ENCODE measurements around the gene HTR4.
A peak's percentile ranks its signal among the peaks of the same experiment; 100 is the strongest.

HTR4 gene

GRCh38 chr5:148458036-148458888 lies 196.1 kb downstream of the HTR4 start:
- no peak for TF ChIP-seq CTCF (IDR thresholded peaks at IDR 0.05; ENCODE audit: borderline replicate concordance, insufficient read depth, low read depth, low read length)
- H3K4me3 ChIP-seq (ENCODE audit: low read depth, low read length): no peak overlapping the region

GRCh38 chr5:148457183-148457620 lies 197.1 kb downstream of the HTR4 start:
- TF ChIP-seq CTCF (IDR thresholded peaks at IDR 0.05; ENCODE audit: borderline replicate concordance, insufficient read depth, low read depth, low read length): peak; percentile 38; the same call in 1 of the 2 replicates
- H3K4me3 ChIP-seq (ENCODE audit: low read depth, low read length): no peak overlapping the region

GRCh38 chr5:148455185-148455584 lies 199.1 kb downstream of the HTR4 start:
- H3K4me3 ChIP-seq (ENCODE audit: low read depth, low read length): no peak overlapping the region
- TF ChIP-seq CTCF (IDR thresholded peaks at IDR 0.05; ENCODE audit: borderline replicate concordance, insufficient read depth, low read depth, low read length): no peak

GRCh38 chr5:148454576-148454975 lies 199.8 kb downstream of the HTR4 start:
- H3K4me3 ChIP-seq (ENCODE audit: low read depth, low read length): no peak overlapping the region
- TF ChIP-seq CTCF (IDR thresholded peaks at IDR 0.05; ENCODE audit: borderline replicate concordance, insufficient read depth, low read depth, low read length): no peak

GRCh38 chr5:148452499-148453193 lies 201.7 kb downstream of the HTR4 start:
- no peak overlapping the region for H3K4me3 ChIP-seq (ENCODE audit: low read depth, low read length)
- TF ChIP-seq CTCF (IDR thresholded peaks at IDR 0.05; ENCODE audit: borderline replicate concordance, insufficient read depth, low read depth, low read length): no peak

- no peak for TF ChIP-seq CTCF (IDR thresholded peaks at IDR 0.05; ENCODE audit: borderline replicate concordance, insufficient read depth, low read depth, low read length)
- no peak overlapping the region for H3K4me3 ChIP-seq (ENCODE audit: low read depth, low read length)
Observed at GRCh38 chr5:148446611-148447010, 207.7 kb downstream of the HTR4 start.

All from GM12875 (cell line).